Neuronal stem cell (in vitro differentiated cells): ENCODE measurements around the gene LY6G6C.

Source experiments
- DNase-seq: peaks from one replicate; pipeline ENCODE4 v3.0.0-alpha.2; 2013; ENCODE audit warnings: low spot score
- H2AFZ ChIP-seq: one replicate; pipeline ENCODE4 v1.6.1; 2013; ENCODE audit warnings: mild to moderate bottlenecking, low read length, inconsistent platforms
- H2AK5ac ChIP-seq: 2 replicates; pipeline ENCODE4 v1.6.1; 2013; ENCODE audit warnings: low read depth, mild to moderate bottlenecking, inconsistent platforms, low read length, moderate library complexity, mixed read lengths
- H2BK120ac ChIP-seq: 2 replicates; pipeline ENCODE4 v1.6.1; 2013; ENCODE audit warnings: low read depth, mild to moderate bottlenecking, inconsistent platforms, low read length, moderate library complexity, mixed read lengths
- H2BK12ac ChIP-seq: one replicate; pipeline ENCODE4 v1.6.1; 2013; ENCODE audit warnings: low read length, inconsistent platforms
- H2BK15ac ChIP-seq: 2 replicates; pipeline ENCODE4 v1.6.1; 2013; ENCODE audit warnings: mild to moderate bottlenecking, low read length, inconsistent platforms, mixed read lengths
- H2BK5ac ChIP-seq: one replicate; pipeline ENCODE4 v1.6.1; 2013; ENCODE audit warnings: inconsistent platforms, mild to moderate bottlenecking, low read length, moderate library complexity
- H3K14ac ChIP-seq: one replicate; pipeline ENCODE4 v1.6.1; 2013; ENCODE audit warnings: low read length, inconsistent platforms
- H3K18ac ChIP-seq: 2 replicates; pipeline ENCODE4 v1.6.1; 2013; ENCODE audit warnings: low read length, inconsistent platforms
- H3K23ac ChIP-seq: 2 replicates; pipeline ENCODE4 v1.6.1; 2013; ENCODE audit warnings: low read depth, mild to moderate bottlenecking, mixed read lengths, low read length, inconsistent platforms; ENCODE audit not compliant: poor library complexity
- H3K27ac ChIP-seq: replicated peaks from 3 replicates; pipeline ENCODE4 v1.5.1; 2013; ENCODE audit warnings: low read length, inconsistent platforms
- H3K27me3 ChIP-seq, 3 experiments: 2 replicates each; pipeline ENCODE4 v1.6.1; 2013; ENCODE audit warnings: low read length in 3 of 3, mild to moderate bottlenecking in 2 of 3, inconsistent platforms in 1 of 3, low read depth in 1 of 3, mixed read lengths in 1 of 3, moderate library complexity in 1 of 3; ENCODE audit not compliant: control insufficient read depth in 3 of 3, insufficient read depth in 3 of 3
- H3K36me3 ChIP-seq, 2 donors: replicated peaks in 1 of 2; 2 replicates each; pipeline ENCODE4 v1.6.1; 2013; ENCODE audit warnings: low read length in 2 of 2; ENCODE audit not compliant: control insufficient read depth in 2 of 2, insufficient read depth in 2 of 2
- H3K4ac ChIP-seq: 2 replicates; pipeline ENCODE4 v1.6.1; 2013; ENCODE audit warnings: inconsistent platforms, mild to moderate bottlenecking, low read length, moderate library complexity
- H3K4me1 ChIP-seq, 2 donors: 1 replicate in 1 of 2; 2 replicates in 1 of 2; pipeline ENCODE4 v1.6.1; 2013; ENCODE audit warnings: low read length in 2 of 2, low read depth in 1 of 2; ENCODE audit not compliant: control insufficient read depth in 2 of 2, insufficient read depth in 1 of 2
- H3K4me2 ChIP-seq: one replicate; pipeline ENCODE4 v1.6.1; 2013; ENCODE audit warnings: mild to moderate bottlenecking, low read length, inconsistent platforms; ENCODE audit not compliant: insufficient read depth, poor library complexity, severe bottlenecking
- H3K4me3 ChIP-seq, 2 donors: 2 replicates each; pipeline ENCODE4 v1.5.1; 2013; ENCODE audit warnings: low read length in 2 of 2, mild to moderate bottlenecking in 2 of 2, inconsistent platforms in 1 of 2, moderate library complexity in 1 of 2
- H3K79me1 ChIP-seq: one replicate; pipeline ENCODE4 v1.6.1; 2013; ENCODE audit warnings: low read depth, mild to moderate bottlenecking, inconsistent platforms, low read length, moderate library complexity
- H3K9ac ChIP-seq: one replicate; pipeline ENCODE4 v1.6.1; 2013; ENCODE audit warnings: mild to moderate bottlenecking, low read depth, low read length, inconsistent platforms; ENCODE audit not compliant: poor library complexity
- H3K9me3 ChIP-seq, 2 donors: replicated peaks in 1 of 2; 2 replicates each; pipeline versions ENCODE3 to v1.6.1; 2013; ENCODE audit warnings: low read length in 2 of 2, mild to moderate bottlenecking in 2 of 2, inconsistent platforms in 1 of 2, low read depth in 1 of 2, mixed read lengths in 1 of 2, moderate library complexity in 1 of 2; ENCODE audit not compliant: control insufficient read depth in 2 of 2, insufficient read depth in 1 of 2
- H4K8ac ChIP-seq: one replicate; pipeline ENCODE4 v1.6.1; 2013; ENCODE audit warnings: low read depth, mild to moderate bottlenecking, inconsistent platforms, low read length, moderate library complexity
- H4K91ac ChIP-seq: one replicate; pipeline ENCODE4 v1.6.1; 2013; ENCODE audit warnings: low read length, low read depth, mild to moderate bottlenecking, inconsistent platforms; ENCODE audit not compliant: poor library complexity
- WGBS, 2 donors: extraction: QIAGEN DNeasy Blood & Tissue Kit; methylation state at CpG; one replicate each; pipeline ENCODE4 v1.1.7; 2013; ENCODE audit warnings: missing lambda C conversion rate in 2 of 2, mixed read lengths in 1 of 2; ENCODE audit not compliant: insufficient read length in 2 of 2, insufficient replicate concordance in 1 of 2; ENCODE audit errors: extremely low coverage in 2 of 2; 5-methylcytosine and 5-hydroxymethylcytosine counted together

The LY6G6C gene

GRCh38 chr6:31728767-31729514 is 7.4 kb upstream of the LY6G6C start, which contains the start of gene DDAH2:
Gene DDAH2 (minus strand): TSS chr6:31729299. CDS start chr6:31729161, 138 bp downstream.
- H2BK5ac ChIP-seq = peak within 1 kb of the TSS; percentile 85
- H3K79me1 ChIP-seq = peaks cover 11% of the 10 kb centered on the region
- peak within 1 kb of the TSS; percentile 100 for H3K18ac ChIP-seq
- peak within 1 kb of the TSS; percentile 53 for H4K8ac ChIP-seq
- no peak within 1 kb of the TSS for H3K4ac ChIP-seq
- peak within 1 kb of the TSS; percentile 83 to 94 for H3K4me3 ChIP-seq
- no peaks in the 10 kb centered on the region for H3K9me3 ChIP-seq
- H4K91ac ChIP-seq = peak within 1 kb of the TSS; percentile 89
- peak within 1 kb of the TSS; percentile 95 for H3K23ac ChIP-seq
- DNase-seq = no peak
- peak within 1 kb of the TSS; percentile 92 for H3K9ac ChIP-seq
- peak within 1 kb of the TSS; percentile 88 for H2AK5ac ChIP-seq
- H3K27ac ChIP-seq = peak within 1 kb of the TSS; percentile 84
- H3K4me2 ChIP-seq = peak within 1 kb of the TSS; percentile 77
- H2BK15ac ChIP-seq = peak within 1 kb of the TSS; percentile 37
- no peaks in the 10 kb centered on the region for H3K27me3 ChIP-seq
- peak within 1 kb of the TSS; percentile 86 for H2AFZ ChIP-seq
- H3K14ac ChIP-seq = peak within 1 kb of the TSS; percentile 73
- WGBS, 2 donors = no CpG with 5 or more reads among the region's 36 CpGs
- H2BK120ac ChIP-seq = peak within 1 kb of the TSS; percentile 35
- H2BK12ac ChIP-seq = no peak within 1 kb of the TSS
- H3K36me3 ChIP-seq = peaks cover 57 to 82% of the 10 kb centered on the region in 2 donors
- peaks cover 9 to 13% of the 10 kb centered on the region in 2 donors for H3K4me1 ChIP-seq

- Histone ChIP-seq H3K9me3 (no peaks in the 10 kb centered on the region), H3K36me3 (peaks cover 48 to 73% of the 10 kb centered on the region in 2 donors), H2AK5ac (peak overlapping the region; percentile 36), H2BK120ac (no peak overlapping the region), H3K9ac (no peak overlapping the region), H3K4me2 (no peak overlapping the region), H3K14ac (no peak overlapping the region), H4K8ac (peak overlapping the region; percentile 53), H3K4ac (no peak overlapping the region), H3K4me1 (peaks cover 9 to 13% of the 10 kb centered on the region in 2 donors), H2BK12ac (no peak overlapping the region), H3K18ac (no peak overlapping the region), H3K79me1 (peaks cover 7% of the 10 kb centered on the region), H3K4me3 (peak overlapping the region in 1 of 2 donors; percentile 83), H2AFZ (no peak overlapping the region), H3K27me3 (no peaks in the 10 kb centered on the region), H3K27ac (no peak overlapping the region), H4K91ac (no peak overlapping the region), H2BK15ac (no peak overlapping the region), H3K23ac (peak overlapping the region; percentile 92), H2BK5ac (peak overlapping the region; percentile 85)
- no CpG with 5 or more reads among the region's 41 CpGs for WGBS, 2 donors
- no peak for DNase-seq
Measured at GRCh38 chr6:31727717-31728671, 6.4 kb upstream of the LY6G6C start.

GRCh38 chr6:31727034-31727716 is 5.6 kb upstream of the LY6G6C start:
- no peak for DNase-seq
- H2BK12ac ChIP-seq = no peak overlapping the region
- no peak overlapping the region for H3K4me2 ChIP-seq
- H3K36me3 ChIP-seq = peaks cover 46 to 66% of the 10 kb centered on the region in 2 donors
- no peak overlapping the region for H3K23ac ChIP-seq
- H3K18ac ChIP-seq = no peak overlapping the region
- no peak overlapping the region for H4K91ac ChIP-seq
- no peak overlapping the region for H3K27ac ChIP-seq
- no peak overlapping the region for H2BK15ac ChIP-seq
- no peak overlapping the region for H4K8ac ChIP-seq
- H3K9me3 ChIP-seq = no peaks in the 10 kb centered on the region
- no peak overlapping the region for H3K14ac ChIP-seq
- H3K9ac ChIP-seq = no peak overlapping the region
- H2BK120ac ChIP-seq = no peak overlapping the region
- no peaks in the 10 kb centered on the region for H3K27me3 ChIP-seq
- H2AK5ac ChIP-seq = no peak overlapping the region
- H3K4ac ChIP-seq = no peak overlapping the region
- no CpG with 5 or more reads among the region's 7 CpGs for WGBS, 2 donors
- peaks cover 9 to 13% of the 10 kb centered on the region in 2 donors for H3K4me1 ChIP-seq
- no peak overlapping the region for H2BK5ac ChIP-seq
- H3K4me3 ChIP-seq = no peak overlapping the region
- peaks cover 7% of the 10 kb centered on the region for H3K79me1 ChIP-seq
- H2AFZ ChIP-seq = no peak overlapping the region
